ENCODE data around the gene DBX1.
"Not testable (repeated sequence)": the region's sequence is repeated elsewhere in the genome, so short reads cannot be mapped to it uniquely, and the experiment has no call there.

Gene DBX1

GRCh38 chr11:20161230-20161918 lies 1.1 kb upstream of the DBX1 start:
- DNase-seq (ENCODE audit: low spot score) = no peak

GRCh38 chr11:20159466-20160381 lies 551 bp downstream of the DBX1 start:
- DNase-seq (ENCODE audit: low spot score) = no peak

- peak; percentile 49 for DNase-seq (ENCODE audit: low spot score)
Observed at GRCh38 chr11:20158597-20159257, 1.5 kb downstream of the DBX1 start.

- no peak for DNase-seq (ENCODE audit: low spot score)
Observed at GRCh38 chr11:20157728-20158127, 2.5 kb downstream of the DBX1 start.

- no peak for DNase-seq (ENCODE audit: low spot score)
Observed at GRCh38 chr11:20156876-20157613, 3.2 kb downstream of the DBX1 start.

- DNase-seq (ENCODE audit: low spot score) = no peak
Observed at GRCh38 chr11:20156280-20156875, 3.9 kb downstream of the DBX1 start.

GRCh38 chr11:20155683-20156279 lies 4.5 kb downstream of the DBX1 start:
- no peak for DNase-seq (ENCODE audit: low spot score)

- DNase-seq (ENCODE audit: low spot score) = peak; percentile 58
Observed at GRCh38 chr11:20154381-20154780, 5.9 kb downstream of the DBX1 start.

- no peak for DNase-seq (ENCODE audit: low spot score)
Observed at GRCh38 chr11:20138707-20139106, 21.6 kb downstream of the DBX1 start.

GRCh38 chr11:20137637-20138036 lies 22.6 kb downstream of the DBX1 start:
- peak; percentile 20 for DNase-seq (ENCODE audit: low spot score)

GRCh38 chr11:20134991-20135736 lies 25.1 kb downstream of the DBX1 start:
- DNase-seq (ENCODE audit: low spot score) = no peak

- DNase-seq (ENCODE audit: low spot score) = no peak
Observed at GRCh38 chr11:20132667-20133039, 27.6 kb downstream of the DBX1 start.

- no peak for DNase-seq (ENCODE audit: low spot score)
Observed at GRCh38 chr11:20131788-20132666, 28.2 kb downstream of the DBX1 start.

GRCh38 chr11:20129665-20130064 lies 30.6 kb downstream of the DBX1 start:
- no peak for DNase-seq (ENCODE audit: low spot score)

- not testable (repeated sequence) for DNase-seq (ENCODE audit: low spot score)
Observed at GRCh38 chr11:20128528-20128825, 31.8 kb downstream of the DBX1 start.

GRCh38 chr11:20127671-20128527 lies 32.4 kb downstream of the DBX1 start:
- peak; percentile 53 for DNase-seq (ENCODE audit: low spot score)

- DNase-seq (ENCODE audit: low spot score) = no peak
Observed at GRCh38 chr11:20126724-20127123, 33.6 kb downstream of the DBX1 start.

- DNase-seq (ENCODE audit: low spot score) = no peak
Observed at GRCh38 chr11:20125927-20126326, 34.3 kb downstream of the DBX1 start.

- no peak for DNase-seq (ENCODE audit: low spot score)
Observed at GRCh38 chr11:20122131-20122530, 38.1 kb downstream of the DBX1 start.

Measured in COLO829 (cell line).